ENCODE data around the gene MBTPS1. TPM values are rescaled to one million over a fixed set of nuclear protein-coding genes. Genes with fewer than 3 reads are reported as not detected.

Gene MBTPS1
- total RNA-seq, 4 donors from 2014 or later: 126 to 185 (median 166) TPM

DNA sequence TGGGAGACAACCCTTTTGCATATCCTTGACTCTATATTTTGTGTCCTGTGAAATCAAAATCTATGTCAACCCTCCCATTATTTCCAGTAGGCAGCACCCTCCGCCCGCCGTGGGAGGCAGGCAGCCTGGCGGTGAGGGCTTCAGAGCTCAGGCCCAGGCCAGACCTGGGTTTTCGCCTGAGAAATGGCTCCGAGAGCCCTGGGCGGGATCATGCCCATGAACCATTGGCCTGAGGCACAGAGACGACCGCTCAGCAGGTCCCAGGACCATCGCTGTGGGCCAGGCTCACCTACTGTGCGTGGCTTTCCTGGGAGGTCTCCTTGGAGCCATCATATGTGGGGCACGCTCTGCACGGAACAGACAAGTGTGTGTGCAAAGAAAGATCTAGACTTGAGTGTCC is 67.9 kb downstream of the MBTPS1 start:
- no peak for DNase-seq
- TF ChIP-seq, protein P1, sequence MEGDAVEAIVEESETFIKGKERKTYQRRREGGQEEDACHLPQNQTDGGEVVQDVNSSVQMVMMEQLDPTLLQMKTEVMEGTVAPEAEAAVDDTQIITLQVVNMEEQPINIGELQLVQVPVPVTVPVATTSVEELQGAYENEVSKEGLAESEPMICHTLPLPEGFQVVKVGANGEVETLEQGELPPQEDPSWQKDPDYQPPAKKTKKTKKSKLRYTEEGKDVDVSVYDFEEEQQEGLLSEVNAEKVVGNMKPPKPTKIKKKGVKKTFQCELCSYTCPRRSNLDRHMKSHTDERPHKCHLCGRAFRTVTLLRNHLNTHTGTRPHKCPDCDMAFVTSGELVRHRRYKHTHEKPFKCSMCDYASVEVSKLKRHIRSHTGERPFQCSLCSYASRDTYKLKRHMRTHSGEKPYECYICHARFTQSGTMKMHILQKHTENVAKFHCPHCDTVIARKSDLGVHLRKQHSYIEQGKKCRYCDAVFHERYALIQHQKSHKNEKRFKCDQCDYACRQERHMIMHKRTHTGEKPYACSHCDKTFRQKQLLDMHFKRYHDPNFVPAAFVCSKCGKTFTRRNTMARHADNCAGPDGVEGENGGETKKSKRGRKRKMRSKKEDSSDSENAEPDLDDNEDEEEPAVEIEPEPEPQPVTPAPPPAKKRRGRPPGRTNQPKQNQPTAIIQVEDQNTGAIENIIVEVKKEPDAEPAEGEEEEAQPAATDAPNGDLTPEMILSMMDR (IDR thresholded peaks at IDR 0.05): no peak
- no peak for TF ChIP-seq POLR2A (IDR thresholded peaks at IDR 0.05)
- H3K36me3 ChIP-seq: peaks cover 10 to 20% of the 10 kb centered on the region in 2 donors
- 94 to 95% methylated on average over 11 to 13 of the region's 13 CpGs for WGBS, 2 donors
- H3K27ac ChIP-seq: no peak overlapping the region
- H3K4me1 ChIP-seq: no peaks in the 10 kb centered on the region
- intact Hi-C loops (cut with DNase I): no loop called here
- no peak overlapping the region for H3K4me3 ChIP-seq (replicated peaks in 1 of 3)
- no peaks in the 10 kb centered on the region for H3K9me3 ChIP-seq
- H3K27me3 ChIP-seq: no peaks in the 10 kb centered on the region

DNA sequence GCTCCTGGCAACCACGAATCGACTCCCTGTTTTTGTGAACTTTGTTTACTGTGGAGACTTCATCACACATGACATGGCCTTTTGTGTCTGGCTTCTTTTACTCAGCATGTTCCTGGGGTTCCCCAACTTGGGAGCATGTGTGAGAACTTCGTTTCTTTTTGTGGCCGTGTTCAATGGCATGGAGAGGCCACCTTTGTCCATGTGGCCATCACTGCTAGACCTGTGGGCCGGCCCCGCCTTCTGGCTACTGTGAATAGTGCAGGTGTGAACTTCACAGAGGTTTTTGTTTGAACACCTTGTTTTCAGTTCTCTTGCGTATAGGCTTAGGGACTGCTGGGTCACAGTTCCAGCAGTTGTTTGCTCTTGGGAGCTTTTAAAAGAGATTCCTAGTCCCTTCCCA is 68.5 kb downstream of the MBTPS1 start:
- Histone ChIP-seq H3K27ac (no peak overlapping the region), H3K4me3 (replicated peaks in 1 of 3) (no peak overlapping the region), H3K4me1 (peaks cover 0 to 3% of the 10 kb centered on the region in 2 donors), H3K36me3 (peaks cover 6 to 15% of the 10 kb centered on the region in 2 donors), H3K27me3 (no peaks in the 10 kb centered on the region), H3K9me3 (no peaks in the 10 kb centered on the region)
- no peak for DNase-seq
- 82 to 88% methylated on average over 7 of the region's 7 CpGs for WGBS, 2 donors
- intact Hi-C loops (cut with DNase I): no loop called here
- TF ChIP-seq, protein P1 (IDR thresholded peaks at IDR 0.05): no peak
- TF ChIP-seq POLR2A (IDR thresholded peaks at IDR 0.05): no peak

DNA sequence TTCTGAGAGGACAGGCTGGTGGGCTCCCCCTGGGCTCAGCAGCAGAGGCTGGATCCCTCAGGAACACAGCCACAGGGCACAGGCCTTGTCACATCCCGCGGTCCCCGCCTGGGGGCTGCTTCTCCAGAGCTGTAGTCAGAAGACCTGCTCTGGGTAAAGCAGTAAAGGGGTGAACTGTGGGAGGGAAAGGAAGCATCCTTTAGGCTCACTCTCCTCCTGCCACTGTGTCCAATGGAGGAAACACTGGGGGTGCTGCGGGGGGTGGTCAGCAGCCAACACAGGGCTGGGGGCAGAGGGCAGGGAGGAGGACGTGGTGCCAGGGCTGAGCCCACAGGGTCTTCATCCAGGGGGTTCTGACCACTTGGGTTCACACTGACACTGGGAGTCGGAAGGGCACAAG is 69.1 kb downstream of the MBTPS1 start:
- no peak for DNase-seq
- H3K27me3 ChIP-seq: no peaks in the 10 kb centered on the region
- TF ChIP-seq, protein P1 (IDR thresholded peaks at IDR 0.05): no peak
- no peak for TF ChIP-seq POLR2A (IDR thresholded peaks at IDR 0.05)

DNA sequence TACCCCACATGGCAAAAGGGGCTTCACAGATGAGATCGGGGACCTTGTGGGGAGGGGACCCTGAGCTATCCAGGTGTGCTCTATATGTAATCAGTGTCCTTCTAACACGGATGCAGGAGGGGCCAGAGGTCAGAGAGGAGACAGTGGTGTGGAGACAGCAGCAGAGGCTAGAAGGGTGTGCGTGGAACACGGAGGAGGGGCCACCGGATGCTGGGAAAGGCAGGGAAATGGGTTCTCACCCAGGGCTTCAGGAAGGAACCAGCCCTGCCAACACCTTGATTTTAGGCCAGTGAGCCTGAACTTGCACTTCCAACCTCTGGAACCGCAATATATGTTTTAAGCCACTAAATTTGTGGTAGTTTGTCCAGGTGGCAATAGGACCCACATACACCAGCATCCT is 69.5 kb downstream of the MBTPS1 start:
- intact Hi-C loops (cut with DNase I): no loop called here
- Histone ChIP-seq H3K27me3 (no peaks in the 10 kb centered on the region), H3K27ac (no peak overlapping the region), H3K4me3 (replicated peaks in 1 of 3) (no peak overlapping the region), H3K9me3 (no peaks in the 10 kb centered on the region), H3K36me3 (peaks cover 3 to 6% of the 10 kb centered on the region in 2 donors), H3K4me1 (peaks cover 0 to 10% of the 10 kb centered on the region in 2 donors)
- WGBS, 2 donors: 90 to 94% methylated on average over 6 of the region's 6 CpGs
- TF ChIP-seq POLR2A (IDR thresholded peaks at IDR 0.05): no peak
- TF ChIP-seq, protein P1 (IDR thresholded peaks at IDR 0.05): no peak
- no peak for DNase-seq

More for the DNA sequence above, 69.1 kb downstream of the MBTPS1 start:
- intact Hi-C loops (cut with DNase I): no loop called here
- Histone ChIP-seq H3K36me3 (peaks cover 5 to 10% of the 10 kb centered on the region in 2 donors), H3K27ac (no peak overlapping the region), H3K4me1 (peaks cover 0 to 9% of the 10 kb centered on the region in 2 donors), H3K4me3 (replicated peaks in 1 of 3) (no peak overlapping the region), H3K9me3 (no peaks in the 10 kb centered on the region)
- 87 to 96% methylated on average over 4 to 6 of the region's 6 CpGs for WGBS, 2 donors

DNA sequence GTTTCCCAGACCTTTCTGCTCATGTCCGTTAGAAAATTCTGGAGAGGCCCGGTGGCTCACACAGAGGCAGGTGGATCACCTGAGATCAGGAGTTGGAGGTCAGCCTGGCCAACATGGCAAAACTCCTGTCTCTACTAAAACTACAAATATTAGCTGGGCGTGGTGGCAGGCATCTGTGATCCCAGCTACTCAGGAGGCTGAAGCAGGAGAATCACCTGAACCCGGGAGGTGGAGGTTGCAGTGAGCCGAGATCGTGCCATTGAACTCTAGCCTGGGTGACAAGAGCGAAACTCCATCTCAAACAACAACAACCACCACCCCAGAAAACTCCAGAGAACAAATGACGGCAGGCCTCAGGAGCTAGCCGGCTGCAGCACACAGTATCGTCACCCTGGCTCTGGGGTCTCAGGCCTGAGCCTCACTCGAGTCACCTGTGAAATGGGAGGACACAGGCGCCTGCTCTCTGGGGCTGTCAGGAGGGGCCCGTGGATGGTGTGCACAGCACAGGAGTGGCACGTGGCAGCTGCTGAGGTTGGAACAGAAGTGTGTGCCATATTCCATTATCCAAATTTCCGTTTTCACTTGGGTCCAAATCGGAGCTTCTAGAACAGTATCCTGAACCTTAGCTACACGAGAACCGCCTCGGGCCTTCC is 70.8 kb downstream of the MBTPS1 start:
- H3K36me3 ChIP-seq: peaks cover 0 to 4% of the 10 kb centered on the region in 2 donors
- intact Hi-C loops (cut with DNase I): no loop called here
- 91 to 95% methylated on average over 19 of the region's 19 CpGs for WGBS, 2 donors
- no peak for DNase-seq
- no peak overlapping the region for H3K4me3 ChIP-seq (replicated peaks in 1 of 3)
- no peak for TF ChIP-seq POLR2A (IDR thresholded peaks at IDR 0.05)
- TF ChIP-seq, protein P1 (IDR thresholded peaks at IDR 0.05): no peak
- H3K4me1 ChIP-seq: peaks cover 0 to 10% of the 10 kb centered on the region in 2 donors
- no peaks in the 10 kb centered on the region for H3K27me3 ChIP-seq
- no peaks in the 10 kb centered on the region for H3K9me3 ChIP-seq
- no peak overlapping the region for H3K27ac ChIP-seq

Measured in thyroid gland (tissue), 4 donors.